Measurements from ENCODE around the gene PCNX1.

Gene PCNX1

GRCh38 chr14:71108398-71109119 is 201.3 kb downstream of the PCNX1 start:
- H3K27ac ChIP-seq (replicated peaks), result no peak overlapping the region
- TF ChIP-seq POLR2AphosphoS5 (IDR thresholded peaks at IDR 0.05; ENCODE audit: low read depth) (no peak), SPI1 (IDR thresholded peaks at IDR 0.05; ENCODE audit: borderline replicate concordance, low read depth) (no peak), GABPA (IDR thresholded peaks at IDR 0.05; ENCODE audit: low read depth) (no peak), CTCF (IDR thresholded peaks at IDR 0.05; ENCODE audit: insufficient read depth, low read length) (no peak)
- TF ChIP-seq, protein P1, sequence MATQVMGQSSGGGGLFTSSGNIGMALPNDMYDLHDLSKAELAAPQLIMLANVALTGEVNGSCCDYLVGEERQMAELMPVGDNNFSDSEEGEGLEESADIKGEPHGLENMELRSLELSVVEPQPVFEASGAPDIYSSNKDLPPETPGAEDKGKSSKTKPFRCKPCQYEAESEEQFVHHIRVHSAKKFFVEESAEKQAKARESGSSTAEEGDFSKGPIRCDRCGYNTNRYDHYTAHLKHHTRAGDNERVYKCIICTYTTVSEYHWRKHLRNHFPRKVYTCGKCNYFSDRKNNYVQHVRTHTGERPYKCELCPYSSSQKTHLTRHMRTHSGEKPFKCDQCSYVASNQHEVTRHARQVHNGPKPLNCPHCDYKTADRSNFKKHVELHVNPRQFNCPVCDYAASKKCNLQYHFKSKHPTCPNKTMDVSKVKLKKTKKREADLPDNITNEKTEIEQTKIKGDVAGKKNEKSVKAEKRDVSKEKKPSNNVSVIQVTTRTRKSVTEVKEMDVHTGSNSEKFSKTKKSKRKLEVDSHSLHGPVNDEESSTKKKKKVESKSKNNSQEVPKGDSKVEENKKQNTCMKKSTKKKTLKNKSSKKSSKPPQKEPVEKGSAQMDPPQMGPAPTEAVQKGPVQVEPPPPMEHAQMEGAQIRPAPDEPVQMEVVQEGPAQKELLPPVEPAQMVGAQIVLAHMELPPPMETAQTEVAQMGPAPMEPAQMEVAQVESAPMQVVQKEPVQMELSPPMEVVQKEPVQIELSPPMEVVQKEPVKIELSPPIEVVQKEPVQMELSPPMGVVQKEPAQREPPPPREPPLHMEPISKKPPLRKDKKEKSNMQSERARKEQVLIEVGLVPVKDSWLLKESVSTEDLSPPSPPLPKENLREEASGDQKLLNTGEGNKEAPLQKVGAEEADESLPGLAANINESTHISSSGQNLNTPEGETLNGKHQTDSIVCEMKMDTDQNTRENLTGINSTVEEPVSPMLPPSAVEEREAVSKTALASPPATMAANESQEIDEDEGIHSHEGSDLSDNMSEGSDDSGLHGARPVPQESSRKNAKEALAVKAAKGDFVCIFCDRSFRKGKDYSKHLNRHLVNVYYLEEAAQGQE (IDR thresholded peaks at IDR 0.05; ENCODE audit: insufficient replicate concordance, low read depth), result no peak
- H3K4me3 ChIP-seq (replicated peaks; ENCODE audit: insufficient read depth, low read length), result no peak overlapping the region
- no peak for DNase-seq (ENCODE audit: low read depth in 1 of 2, low spot score in 1 of 2)
- no peaks in the 10 kb centered on the region for H3K27me3 ChIP-seq (ENCODE audit: insufficient read depth, poor library complexity, severe bottlenecking)

DNA sequence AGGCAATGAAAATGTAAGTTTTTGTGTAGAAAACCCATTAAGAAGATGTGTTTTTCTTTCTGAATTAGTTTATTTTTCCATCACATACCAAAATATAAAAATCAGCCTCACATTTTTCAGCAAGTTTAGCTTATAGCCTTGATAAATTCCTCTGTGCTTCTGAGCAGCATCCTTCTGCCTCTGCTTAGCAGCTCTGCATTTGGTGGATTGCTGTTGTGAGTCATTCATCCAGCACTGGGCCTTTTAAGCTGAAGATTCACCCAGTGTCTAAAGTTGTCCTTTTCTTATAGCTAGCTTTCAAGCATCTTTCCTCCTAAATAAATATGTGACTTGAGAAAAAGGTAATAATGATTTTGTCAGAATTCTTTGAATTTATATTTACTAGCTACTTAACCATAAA is 206.1 kb downstream of the PCNX1 start:
- no peaks in the 10 kb centered on the region for H3K27me3 ChIP-seq (ENCODE audit: insufficient read depth, poor library complexity, severe bottlenecking)
- H3K27ac ChIP-seq (replicated peaks), result no peak overlapping the region
- no peak for TF ChIP-seq GABPA (IDR thresholded peaks at IDR 0.05; ENCODE audit: low read depth)
- TF ChIP-seq SPI1 (IDR thresholded peaks at IDR 0.05; ENCODE audit: borderline replicate concordance, low read depth), result no peak
- no peak for TF ChIP-seq CTCF (IDR thresholded peaks at IDR 0.05; ENCODE audit: insufficient read depth, low read length)
- TF ChIP-seq POLR2AphosphoS5 (IDR thresholded peaks at IDR 0.05; ENCODE audit: low read depth), result no peak
- TF ChIP-seq, protein P1 (IDR thresholded peaks at IDR 0.05; ENCODE audit: insufficient replicate concordance, low read depth), result no peak
- no peak overlapping the region for H3K4me3 ChIP-seq (replicated peaks; ENCODE audit: insufficient read depth, low read length)
- DNase-seq (ENCODE audit: low read depth in 1 of 2, low spot score in 1 of 2), result no peak

GRCh38 chr14:71114565-71114964 is 207.3 kb downstream of the PCNX1 start:
- H3K4me3 ChIP-seq (replicated peaks; ENCODE audit: insufficient read depth, low read length), result no peak overlapping the region
- DNase-seq (ENCODE audit: low read depth in 1 of 2, low spot score in 1 of 2), result no peak
- TF ChIP-seq POLR2AphosphoS5 (IDR thresholded peaks at IDR 0.05; ENCODE audit: low read depth), result no peak
- no peak for TF ChIP-seq GABPA (IDR thresholded peaks at IDR 0.05; ENCODE audit: low read depth)
- no peak for TF ChIP-seq CTCF (IDR thresholded peaks at IDR 0.05; ENCODE audit: insufficient read depth, low read length)
- no peak for TF ChIP-seq SPI1 (IDR thresholded peaks at IDR 0.05; ENCODE audit: borderline replicate concordance, low read depth)
- TF ChIP-seq, protein P1 (IDR thresholded peaks at IDR 0.05; ENCODE audit: insufficient replicate concordance, low read depth), result no peak
- no peak overlapping the region for H3K27ac ChIP-seq (replicated peaks)
- no peaks in the 10 kb centered on the region for H3K27me3 ChIP-seq (ENCODE audit: insufficient read depth, poor library complexity, severe bottlenecking)
